Stimulated activated CD8-positive, alpha-beta memory T cell treated with anti-CD3 and anti-CD28 coated beads, Interleukin-12 subunit alpha, Interleukin-12 subunit beta, amount 100 ng/mL, for 4 hours (primary cell): ENCODE measurements around the gene COMMD2.

Experiments used
- DNase-seq: peaks from one replicate; pipeline ENCODE4 v3.0.0-alpha.2; 2020; ENCODE audit warnings: low read depth

The COMMD2 gene

GRCh38 chr3:149702691-149703441 is 49.4 kb downstream of the COMMD2 start:
- DNase-seq, result no peak

- DNase-seq, result no peak
Measured at GRCh38 chr3:149701977-149702350, 50.3 kb downstream of the COMMD2 start.

GRCh38 chr3:149701206-149701976 is 50.9 kb downstream of the COMMD2 start:
- no peak for DNase-seq
